ENCODE results near the gene ATP6V1B1. TPM values are rescaled to one million over a fixed set of nuclear protein-coding genes. Genes with fewer than 3 reads are reported as not detected.

ATP6V1B1 gene
- polyA plus RNA-seq, 3 donors: not detected

- TF ChIP-seq CTCF (IDR thresholded peaks at IDR 0.05): no peak
- Histone ChIP-seq H3K27ac (ENCODE audit: low read depth in 1 of 2, low read length in 2 of 2) (no peak overlapping the region), H3K9me3 (replicated peaks in 1 of 2; ENCODE audit: control insufficient read depth in 1 of 2, insufficient read depth in 1 of 2, low read length in 2 of 2) (no peaks in the 10 kb centered on the region), H3K4me2 (replicated peaks; ENCODE audit: extremely low read depth, low read length, poor library complexity, severe bottlenecking) (no peak overlapping the region), H3K4me3 (replicated peaks in 1 of 3; ENCODE audit: low read depth in 2 of 3, low read length in 3 of 3) (no peak overlapping the region), H3K9ac (ENCODE audit: insufficient read depth, low read length, poor library complexity, severe bottlenecking) (no peak overlapping the region), H3K79me2 (ENCODE audit: insufficient read depth, low read length) (no peaks in the 10 kb centered on the region), H3K36me3 (replicated peaks in 1 of 2; ENCODE audit: control insufficient read depth in 1 of 2, insufficient read depth in 2 of 2, low read length in 2 of 2) (peaks cover 24 to 28% of the 10 kb centered on the region in 2 donors), H3K27me3 (ENCODE audit: control insufficient read depth in 2 of 2, insufficient read depth in 2 of 2, low read length in 2 of 2) (peaks cover 2 to 9% of the 10 kb centered on the region in 2 donors), H3K4me1 (ENCODE audit: control insufficient read depth in 1 of 2, insufficient read depth in 2 of 2, low read length in 2 of 2) (peaks cover 9 to 16% of the 10 kb centered on the region in 2 donors), H4K20me1 (ENCODE audit: insufficient read depth, low read length) (peaks cover 29% of the 10 kb centered on the region), H2AFZ (ENCODE audit: insufficient read depth, low read depth, low read length, poor library complexity, severe bottlenecking) (no peak overlapping the region)
- DNase-seq: peak in 1 of 3 donors; percentile 2
- Mint-ChIP-seq H3K27ac (no peak overlapping the region), H3K27me3 (ENCODE audit: low read depth in 3 of 3) (peaks cover 8 to 10% (median 8%) of the 10 kb centered on the region in 3 donors), H3K36me3 (peaks cover 46 to 51% of the 10 kb centered on the region in 2 donors), H3K4me3 (no peak overlapping the region), H3K4me1 (peaks cover 23% of the 10 kb centered on the region), H3K9me3 (peaks cover 0 to 3% (median 0%) of the 10 kb centered on the region in 7 donors)
- 86% methylated on average over 5 of the region's 8 CpGs for WGBS (ENCODE audit: insufficient coverage)
- intact Hi-C loops (cut with micrococcal nuclease): no loop called here
These were observed 48.0 kb downstream of the ATP6V1B1 start for GRCh38 chr2:70983506-70984227.

DNA sequence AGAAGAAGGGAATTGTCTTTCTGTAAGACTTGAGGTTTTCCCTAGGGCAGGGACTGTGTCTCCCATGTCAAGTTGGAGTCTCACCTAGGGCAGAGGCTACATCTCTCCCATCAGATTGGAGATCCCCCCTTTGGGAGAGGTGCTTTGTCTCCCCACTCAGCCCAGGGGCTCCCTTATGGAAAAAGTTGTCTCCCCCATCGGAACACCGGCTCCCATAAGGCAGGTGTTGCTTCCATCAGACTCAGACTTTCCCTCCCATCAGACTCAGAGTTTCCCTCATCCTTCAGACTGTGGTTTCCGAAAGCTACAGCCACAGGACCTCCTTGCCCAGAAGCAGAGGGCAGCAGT, 48.5 kb downstream of the ATP6V1B1 start:
- H3K27ac ChIP-seq (ENCODE audit: low read depth in 1 of 2, low read length in 2 of 2): no peak overlapping the region
- DNase-seq: no peak
- H2AFZ ChIP-seq (ENCODE audit: insufficient read depth, low read depth, low read length, poor library complexity, severe bottlenecking): no peak overlapping the region
- intact Hi-C loops (cut with micrococcal nuclease): no loop called here
- TF ChIP-seq CTCF (IDR thresholded peaks at IDR 0.05): no peak
- peaks cover 22% of the 10 kb centered on the region for H3K4me1 Mint-ChIP-seq
- no peak overlapping the region for H3K4me3 ChIP-seq (replicated peaks in 1 of 3; ENCODE audit: low read depth in 2 of 3, low read length in 3 of 3)
- H3K4me1 ChIP-seq (ENCODE audit: control insufficient read depth in 1 of 2, insufficient read depth in 2 of 2, low read length in 2 of 2): peaks cover 7 to 11% of the 10 kb centered on the region in 2 donors
- peaks cover under 1 to 6% of the 10 kb centered on the region in 2 donors for H3K27me3 ChIP-seq (ENCODE audit: control insufficient read depth in 2 of 2, insufficient read depth in 2 of 2, low read length in 2 of 2)
- H3K9me3 Mint-ChIP-seq: peaks cover 0 to 3% (median 0%) of the 10 kb centered on the region in 7 donors
- WGBS (ENCODE audit: insufficient coverage): 22% methylated on average over 3 of the region's 3 CpGs
- H3K27me3 Mint-ChIP-seq (ENCODE audit: low read depth in 3 of 3): peaks cover 5 to 6% (median 6%) of the 10 kb centered on the region in 3 donors
- no peak overlapping the region for H3K9ac ChIP-seq (ENCODE audit: insufficient read depth, low read length, poor library complexity, severe bottlenecking)
- no peak overlapping the region for H3K4me2 ChIP-seq (replicated peaks; ENCODE audit: extremely low read depth, low read length, poor library complexity, severe bottlenecking)
- no peak overlapping the region for H3K4me3 Mint-ChIP-seq
- H4K20me1 ChIP-seq (ENCODE audit: insufficient read depth, low read length): peaks cover 29% of the 10 kb centered on the region
- no peaks in the 10 kb centered on the region for H3K79me2 ChIP-seq (ENCODE audit: insufficient read depth, low read length)
- H3K36me3 ChIP-seq (replicated peaks in 1 of 2; ENCODE audit: control insufficient read depth in 1 of 2, insufficient read depth in 2 of 2, low read length in 2 of 2): peaks cover 29 to 33% of the 10 kb centered on the region in 2 donors
- H3K36me3 Mint-ChIP-seq: peaks cover 51 to 56% of the 10 kb centered on the region in 2 donors
- no peaks in the 10 kb centered on the region for H3K9me3 ChIP-seq (replicated peaks in 1 of 2; ENCODE audit: control insufficient read depth in 1 of 2, insufficient read depth in 1 of 2, low read length in 2 of 2)
- H3K27ac Mint-ChIP-seq: no peak overlapping the region
